HG03045 (cell line): Measurements from ENCODE around the gene FBLN2.
"Not testable (repeated sequence)": the region's sequence is repeated elsewhere in the genome, so short reads cannot be mapped to it uniquely, and the experiment has no call there.

Experiments
- ATAC-seq: cut with Tn5 transposase; IDR thresholded peaks from one replicate; pipeline ENCODE4 v1.9.1; 2021; ENCODE audit warnings: mild to moderate bottlenecking, moderate library complexity; ENCODE audit not compliant: unreplicated experiment

Gene FBLN2

GRCh38 chr3:13545952-13546454, 2.9 kb upstream of the FBLN2 start:
- no peak for ATAC-seq

GRCh38 chr3:13546667-13547171, 2.2 kb upstream of the FBLN2 start:
- ATAC-seq = no peak

GRCh38 chr3:13547591-13548371, 1.1 kb upstream of the FBLN2 start:
- ATAC-seq = no peak

GRCh38 chr3:13549623-13550422, 898 bp downstream of the FBLN2 start:
- ATAC-seq = no peak

- no peak for ATAC-seq
These were observed 1.4 kb downstream of the FBLN2 start for GRCh38 chr3:13550423-13550690.

GRCh38 chr3:13550791-13551360, 2.0 kb downstream of the FBLN2 start:
- no peak for ATAC-seq

GRCh38 chr3:13552857-13553652, 4.1 kb downstream of the FBLN2 start:
- no peak for ATAC-seq

- no peak for ATAC-seq
These were observed 4.8 kb downstream of the FBLN2 start for GRCh38 chr3:13553686-13554085.

GRCh38 chr3:13555753-13556152, 6.8 kb downstream of the FBLN2 start:
- ATAC-seq = no peak

GRCh38 chr3:13556207-13556606, 7.3 kb downstream of the FBLN2 start:
- no peak for ATAC-seq

- no peak for ATAC-seq
These were observed 8.0 kb downstream of the FBLN2 start for GRCh38 chr3:13556917-13557316.

GRCh38 chr3:13557417-13557816, 8.5 kb downstream of the FBLN2 start:
- no peak for ATAC-seq

- ATAC-seq = no peak
These were observed 9.0 kb downstream of the FBLN2 start for GRCh38 chr3:13557926-13558325.

GRCh38 chr3:13558651-13559050, 9.7 kb downstream of the FBLN2 start:
- no peak for ATAC-seq

GRCh38 chr3:13559764-13560525, 11.0 kb downstream of the FBLN2 start:
- no peak for ATAC-seq

GRCh38 chr3:13561376-13561775, 12.5 kb downstream of the FBLN2 start:
- ATAC-seq = no peak

GRCh38 chr3:13561967-13562366, 13.0 kb downstream of the FBLN2 start:
- no peak for ATAC-seq

GRCh38 chr3:13562421-13562820, 13.5 kb downstream of the FBLN2 start:
- ATAC-seq = not testable (repeated sequence)

- ATAC-seq = no peak
These were observed 14.4 kb downstream of the FBLN2 start for GRCh38 chr3:13563321-13563720.

GRCh38 chr3:13563911-13564310, 15.0 kb downstream of the FBLN2 start:
- ATAC-seq = no peak
